ENCODE measurements around the gene PRDX2. TPM values are rescaled to one million over a fixed set of nuclear protein-coding genes. Genes with fewer than 3 reads are reported as not detected.
"Not testable (repeated sequence)": the region's sequence is repeated elsewhere in the genome, so short reads cannot be mapped to it uniquely, and the experiment has no call there.

PRDX2 gene
- total and polyA plus RNA-seq, 2 experiments from 2014 or later = 497 to 581 TPM

- Histone ChIP-seq H3K9me2 (replicated peaks; ENCODE audit: insufficient read depth) (no peaks in the 10 kb centered on the region), H3K4me1 (ENCODE audit: insufficient read depth) (no peaks in the 10 kb centered on the region), H3K4me3 (no peak overlapping the region), H3K27ac (no peak overlapping the region), H3K4me2 (peak overlapping the region; percentile 98), H3K9me3 (ENCODE audit: low read depth) (no peaks in the 10 kb centered on the region), H3K79me2 (no peaks in the 10 kb centered on the region), H2AFZ (no peak overlapping the region), H4K20me1 (ENCODE audit: insufficient read depth, poor library complexity, severe bottlenecking) (no peaks in the 10 kb centered on the region), H3K36me3 (replicated peaks; ENCODE audit: insufficient read depth, low read depth) (no peaks in the 10 kb centered on the region), H3K27me3 (peaks cover 80% of the 10 kb centered on the region)
- no peak for DNase-seq (ENCODE audit: low spot score)
- TF ChIP-seq EZH2phosphoT487 (IDR thresholded peaks at IDR 0.05; ENCODE audit: low read depth, severe bottlenecking, unreplicated experiment) (no peak), EZH2 (IDR thresholded peaks at IDR 0.05; ENCODE audit: borderline replicate concordance) (no peak)
- 11% methylated on average over 2 of the region's 5 CpGs for WGBS (ENCODE audit: low lambda C conversion rate, missing lambda C conversion rate)
Observed at GRCh38 chr19:12833418-12833737, 31.8 kb upstream of the PRDX2 start.

- Histone ChIP-seq H2AFZ (no peak overlapping the region), H3K4me3 (no peak overlapping the region), H3K4me2 (peak overlapping the region; percentile 34), H3K27ac (no peak overlapping the region), H4K20me1 (ENCODE audit: insufficient read depth, poor library complexity, severe bottlenecking) (no peaks in the 10 kb centered on the region), H3K79me2 (no peaks in the 10 kb centered on the region), H3K9me3 (ENCODE audit: low read depth) (no peaks in the 10 kb centered on the region), H3K27me3 (peaks cover 57% of the 10 kb centered on the region), H3K4me1 (ENCODE audit: insufficient read depth) (no peaks in the 10 kb centered on the region), H3K36me3 (replicated peaks; ENCODE audit: insufficient read depth, low read depth) (no peaks in the 10 kb centered on the region), H3K9me2 (replicated peaks; ENCODE audit: insufficient read depth) (no peaks in the 10 kb centered on the region)
- WGBS (ENCODE audit: low lambda C conversion rate, missing lambda C conversion rate) = 16% methylated on average over 23 of the region's 23 CpGs
- TF ChIP-seq EZH2 (IDR thresholded peaks at IDR 0.05; ENCODE audit: borderline replicate concordance) (no peak), EZH2phosphoT487 (IDR thresholded peaks at IDR 0.05; ENCODE audit: low read depth, severe bottlenecking, unreplicated experiment) (no peak)
- TF ChIP-seq, protein P1, sequence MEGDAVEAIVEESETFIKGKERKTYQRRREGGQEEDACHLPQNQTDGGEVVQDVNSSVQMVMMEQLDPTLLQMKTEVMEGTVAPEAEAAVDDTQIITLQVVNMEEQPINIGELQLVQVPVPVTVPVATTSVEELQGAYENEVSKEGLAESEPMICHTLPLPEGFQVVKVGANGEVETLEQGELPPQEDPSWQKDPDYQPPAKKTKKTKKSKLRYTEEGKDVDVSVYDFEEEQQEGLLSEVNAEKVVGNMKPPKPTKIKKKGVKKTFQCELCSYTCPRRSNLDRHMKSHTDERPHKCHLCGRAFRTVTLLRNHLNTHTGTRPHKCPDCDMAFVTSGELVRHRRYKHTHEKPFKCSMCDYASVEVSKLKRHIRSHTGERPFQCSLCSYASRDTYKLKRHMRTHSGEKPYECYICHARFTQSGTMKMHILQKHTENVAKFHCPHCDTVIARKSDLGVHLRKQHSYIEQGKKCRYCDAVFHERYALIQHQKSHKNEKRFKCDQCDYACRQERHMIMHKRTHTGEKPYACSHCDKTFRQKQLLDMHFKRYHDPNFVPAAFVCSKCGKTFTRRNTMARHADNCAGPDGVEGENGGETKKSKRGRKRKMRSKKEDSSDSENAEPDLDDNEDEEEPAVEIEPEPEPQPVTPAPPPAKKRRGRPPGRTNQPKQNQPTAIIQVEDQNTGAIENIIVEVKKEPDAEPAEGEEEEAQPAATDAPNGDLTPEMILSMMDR (IDR thresholded peaks at IDR 0.05; ENCODE audit: poor library complexity) = no peak
- peak; percentile 56 for DNase-seq (ENCODE audit: low spot score)
Observed at GRCh38 chr19:12828494-12828893, 26.9 kb upstream of the PRDX2 start.

- no peak for TF ChIP-seq EZH2 (IDR thresholded peaks at IDR 0.05; ENCODE audit: borderline replicate concordance)
- TF ChIP-seq, protein P1 (IDR thresholded peaks at IDR 0.05; ENCODE audit: poor library complexity) = peak; percentile 51
- no peaks in the 10 kb centered on the region for H4K20me1 ChIP-seq (ENCODE audit: insufficient read depth, poor library complexity, severe bottlenecking)
- 10% methylated on average over 32 of the region's 46 CpGs for WGBS (ENCODE audit: low lambda C conversion rate, missing lambda C conversion rate)
- H3K4me1 ChIP-seq (ENCODE audit: insufficient read depth) = no peaks in the 10 kb centered on the region
- H3K27me3 ChIP-seq = peaks cover 34% of the 10 kb centered on the region
- no peak overlapping the region for H3K4me3 ChIP-seq
- no peaks in the 10 kb centered on the region for H3K79me2 ChIP-seq
- DNase-seq (ENCODE audit: low spot score) = peak; percentile 54
- no peak overlapping the region for H2AFZ ChIP-seq
- no peaks in the 10 kb centered on the region for H3K9me3 ChIP-seq (ENCODE audit: low read depth)
- H3K36me3 ChIP-seq (replicated peaks; ENCODE audit: insufficient read depth, low read depth) = no peaks in the 10 kb centered on the region
- no peaks in the 10 kb centered on the region for H3K9me2 ChIP-seq (replicated peaks; ENCODE audit: insufficient read depth)
- H3K4me2 ChIP-seq = peak overlapping the region; percentile 65
- no peak overlapping the region for H3K27ac ChIP-seq
Observed at GRCh38 chr19:12825254-12826131, 23.9 kb upstream of the PRDX2 start.

GRCh38 chr19:12821761-12822160, 20.2 kb upstream of the PRDX2 start:
- Histone ChIP-seq H3K9me2 (replicated peaks; ENCODE audit: insufficient read depth) (no peaks in the 10 kb centered on the region), H4K20me1 (ENCODE audit: insufficient read depth, poor library complexity, severe bottlenecking) (no peaks in the 10 kb centered on the region), H3K9me3 (ENCODE audit: low read depth) (no peaks in the 10 kb centered on the region), H3K27ac (no peak overlapping the region), H3K27me3 (peaks cover 20% of the 10 kb centered on the region), H2AFZ (no peak overlapping the region), H3K4me1 (ENCODE audit: insufficient read depth) (no peaks in the 10 kb centered on the region), H3K4me2 (no peak overlapping the region), H3K4me3 (no peak overlapping the region), H3K79me2 (no peaks in the 10 kb centered on the region), H3K36me3 (replicated peaks; ENCODE audit: insufficient read depth, low read depth) (no peaks in the 10 kb centered on the region)
- DNase-seq (ENCODE audit: low spot score) = no peak
- 90% methylated on average over 2 of the region's 2 CpGs for WGBS (ENCODE audit: low lambda C conversion rate, missing lambda C conversion rate)
- TF ChIP-seq, protein P1 (IDR thresholded peaks at IDR 0.05; ENCODE audit: poor library complexity) = no peak
- no peak for TF ChIP-seq EZH2 (IDR thresholded peaks at IDR 0.05; ENCODE audit: borderline replicate concordance)
- TF ChIP-seq EZH2phosphoT487 (IDR thresholded peaks at IDR 0.05; ENCODE audit: low read depth, severe bottlenecking, unreplicated experiment) = no peak

- WGBS (ENCODE audit: low lambda C conversion rate, missing lambda C conversion rate) = 96% methylated on average over 11 of the region's 11 CpGs
- not testable (repeated sequence) for H3K4me2 ChIP-seq; H3K9me3 ChIP-seq (ENCODE audit: low read depth); H3K27me3 ChIP-seq; H3K9me2 ChIP-seq (replicated peaks; ENCODE audit: insufficient read depth); H3K36me3 ChIP-seq (replicated peaks; ENCODE audit: insufficient read depth, low read depth); H3K27ac ChIP-seq; H3K79me2 ChIP-seq; H3K4me3 ChIP-seq; H4K20me1 ChIP-seq (ENCODE audit: insufficient read depth, poor library complexity, severe bottlenecking); H2AFZ ChIP-seq; DNase-seq (ENCODE audit: low spot score); H3K4me1 ChIP-seq (ENCODE audit: insufficient read depth)
Observed at GRCh38 chr19:12817810-12818209, 16.2 kb upstream of the PRDX2 start.

DNA sequence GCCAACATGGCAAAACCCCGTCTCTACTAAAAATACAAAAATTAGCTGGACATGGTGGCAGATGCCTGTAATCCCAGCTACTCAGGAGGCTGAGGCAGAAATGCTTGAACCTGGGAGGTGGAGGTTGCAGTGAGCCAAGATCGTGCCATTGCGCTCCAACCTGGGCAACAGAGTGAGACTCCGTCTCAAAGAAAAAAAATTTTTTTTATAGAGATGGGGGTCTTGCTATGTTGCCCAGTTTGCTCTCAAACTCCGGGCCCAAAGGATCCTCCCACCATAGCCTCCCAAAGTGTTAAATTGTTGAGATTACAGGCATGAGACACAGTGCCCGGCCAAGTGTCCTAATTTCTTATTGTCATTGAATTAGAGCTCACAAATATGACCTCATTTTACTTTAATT, 15.6 kb upstream of the PRDX2 start:
- WGBS (ENCODE audit: low lambda C conversion rate, missing lambda C conversion rate) = 94% methylated on average over 6 of the region's 6 CpGs
- H3K9me2 ChIP-seq (replicated peaks; ENCODE audit: insufficient read depth); H4K20me1 ChIP-seq (ENCODE audit: insufficient read depth, poor library complexity, severe bottlenecking); DNase-seq (ENCODE audit: low spot score); H3K9me3 ChIP-seq (ENCODE audit: low read depth); H3K36me3 ChIP-seq (replicated peaks; ENCODE audit: insufficient read depth, low read depth); H3K4me2 ChIP-seq; H3K27ac ChIP-seq; H3K4me1 ChIP-seq (ENCODE audit: insufficient read depth); H3K27me3 ChIP-seq; H3K4me3 ChIP-seq; H3K79me2 ChIP-seq; H2AFZ ChIP-seq: not testable (repeated sequence)

Measured in hepatocyte (in vitro differentiated cells).